IPS-18c (cell line): ENCODE results near the gene COQ10B.
"Not testable (repeated sequence)": the region's sequence is repeated elsewhere in the genome, so short reads cannot be mapped to it uniquely, and the experiment has no call there.

ENCODE experiments used
- H3K4me3 ChIP-seq: 2 replicates; pipeline ENCODE4 v1.7.0; 2013; ENCODE audit warnings: low read depth, mild to moderate bottlenecking, low read length, moderate library complexity; ENCODE audit not compliant: insufficient read depth
- H3K9me3 ChIP-seq: one replicate; pipeline ENCODE4 v1.6.1; 2013; ENCODE audit warnings: mild to moderate bottlenecking, low read length, moderate library complexity; ENCODE audit not compliant: control insufficient read depth, insufficient read depth

The COQ10B gene

DNA sequence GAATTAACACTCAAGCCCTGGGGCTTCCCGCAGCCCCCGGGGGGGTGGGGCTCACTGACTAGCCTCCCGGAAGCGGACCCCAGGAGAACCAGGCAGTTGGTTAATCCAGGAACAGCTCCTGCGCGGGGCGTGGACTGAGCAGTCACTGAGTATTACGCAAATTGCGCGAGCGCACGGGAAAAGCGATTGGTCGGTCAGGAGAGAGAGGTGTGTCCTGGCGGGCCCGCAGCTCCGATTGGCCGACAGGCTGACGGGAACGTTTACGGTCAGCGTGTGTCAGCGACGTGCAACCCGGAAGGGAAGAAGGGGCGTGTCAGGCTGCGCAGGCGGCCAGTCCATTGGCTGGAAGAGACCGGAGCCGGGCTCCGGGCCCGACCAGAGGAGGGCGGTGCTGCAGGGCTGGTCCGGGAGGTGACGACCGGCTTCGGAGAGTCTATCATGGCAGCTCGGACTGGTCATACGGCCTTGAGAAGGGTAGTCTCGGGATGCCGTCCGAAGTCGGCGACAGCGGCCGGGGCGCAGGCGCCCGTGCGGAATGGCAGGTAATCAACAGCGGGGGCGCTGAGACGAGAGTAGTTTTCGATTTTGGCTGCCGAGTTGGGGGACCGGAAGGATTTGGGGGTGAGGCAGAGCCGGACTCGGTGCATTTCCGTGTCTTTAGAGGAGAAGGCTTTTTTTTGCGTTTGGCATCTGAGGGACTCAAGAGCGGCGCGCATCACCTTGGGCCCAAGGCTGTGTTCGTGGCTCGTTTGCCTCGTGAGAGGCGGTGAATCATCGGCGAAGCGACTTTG, at the start of gene COQ10B:
Gene COQ10B, plus strand, starts transcription at position 430 of the 791 bp plus-strand sequence. Its CDS starts 9 bp downstream, at position 439.
- H3K4me3 ChIP-seq, result peak within 1 kb of the TSS; percentile 100
- H3K9me3 ChIP-seq, result no peaks in the 10 kb centered on the region

DNA sequence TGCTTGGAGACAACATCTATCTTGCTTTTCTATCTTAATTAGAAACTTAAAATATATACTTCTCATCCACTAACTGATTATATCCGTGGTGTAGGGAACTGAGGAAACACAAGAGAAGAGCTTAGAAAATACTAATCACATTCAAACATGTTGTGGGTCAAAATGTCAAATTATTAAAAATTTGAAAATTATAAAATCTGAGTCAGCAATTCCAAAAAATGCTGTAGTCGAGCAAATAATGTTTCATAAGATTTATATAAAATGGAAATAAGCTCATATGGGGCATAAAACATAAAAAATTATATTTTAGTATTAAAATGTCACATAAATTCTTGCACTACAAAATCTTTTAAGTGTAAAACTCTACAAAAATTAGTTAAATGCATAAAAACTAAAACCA, 47.8 kb upstream of the COQ10B start:
- no peak overlapping the region for H3K4me3 ChIP-seq

DNA sequence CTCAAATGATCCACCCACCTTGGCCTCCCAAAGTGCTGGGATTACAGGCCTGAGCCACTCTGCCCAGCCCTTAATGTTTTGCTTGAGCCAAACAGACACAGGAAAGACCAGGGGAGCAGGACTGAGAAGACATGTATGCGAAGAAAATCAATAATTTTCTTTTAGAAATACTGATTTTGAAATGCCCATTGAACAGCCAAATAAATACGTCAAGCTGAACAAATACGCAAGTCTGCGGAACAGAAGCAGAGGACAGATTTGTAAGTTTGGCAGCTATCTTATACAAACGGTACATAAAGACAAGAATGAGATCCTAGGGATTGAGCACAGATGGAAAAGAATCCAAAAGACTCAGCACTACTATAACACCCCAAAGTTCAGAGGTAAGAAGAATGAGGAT, 39.3 kb upstream of the COQ10B start:
- H3K4me3 ChIP-seq, result no peak overlapping the region
- no peaks in the 10 kb centered on the region for H3K9me3 ChIP-seq

More for the DNA sequence above, 47.8 kb upstream of the COQ10B start:
- no peaks in the 10 kb centered on the region for H3K9me3 ChIP-seq

DNA sequence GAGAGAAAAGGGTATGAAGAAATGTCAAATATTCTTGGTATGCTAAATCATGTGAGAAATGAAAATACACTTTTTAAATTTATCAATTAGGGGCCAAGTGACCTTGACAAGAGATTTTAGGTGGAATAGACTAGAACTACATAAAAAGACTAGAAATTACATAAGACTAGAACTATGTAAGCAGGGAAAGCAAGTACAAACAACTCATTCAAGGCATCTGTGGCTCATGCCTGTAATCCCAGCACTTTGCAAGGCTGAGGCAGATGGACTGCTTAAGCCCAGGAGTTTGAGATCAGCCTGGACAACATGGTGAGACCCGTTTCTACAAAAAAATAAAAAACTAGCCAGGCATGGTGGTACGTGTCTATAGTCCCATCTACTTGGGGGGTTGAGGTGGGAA, 38.8 kb upstream of the COQ10B start:
- H3K4me3 ChIP-seq, result no peak overlapping the region
- H3K9me3 ChIP-seq, result no peaks in the 10 kb centered on the region

DNA sequence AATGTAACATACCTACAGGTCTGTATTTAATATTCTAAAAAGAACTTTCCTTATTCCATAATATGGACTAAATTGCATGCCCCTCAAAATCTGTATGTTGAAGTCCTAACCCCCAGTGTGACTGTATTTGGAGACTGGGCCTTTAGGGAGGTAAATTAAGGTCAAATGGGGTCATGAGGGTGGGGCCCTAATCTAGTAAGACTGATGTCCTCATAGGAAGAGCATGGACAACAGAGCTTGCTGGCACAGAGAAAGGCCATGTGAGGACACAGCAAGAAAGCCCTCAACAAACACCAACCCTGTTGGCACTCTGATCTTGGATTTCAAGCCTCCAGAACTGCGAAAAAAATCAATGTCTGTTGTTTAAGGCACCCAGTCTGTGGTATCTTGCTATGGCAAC, 37.1 kb upstream of the COQ10B start:
- no peak overlapping the region for H3K4me3 ChIP-seq
- H3K9me3 ChIP-seq, result no peaks in the 10 kb centered on the region

DNA sequence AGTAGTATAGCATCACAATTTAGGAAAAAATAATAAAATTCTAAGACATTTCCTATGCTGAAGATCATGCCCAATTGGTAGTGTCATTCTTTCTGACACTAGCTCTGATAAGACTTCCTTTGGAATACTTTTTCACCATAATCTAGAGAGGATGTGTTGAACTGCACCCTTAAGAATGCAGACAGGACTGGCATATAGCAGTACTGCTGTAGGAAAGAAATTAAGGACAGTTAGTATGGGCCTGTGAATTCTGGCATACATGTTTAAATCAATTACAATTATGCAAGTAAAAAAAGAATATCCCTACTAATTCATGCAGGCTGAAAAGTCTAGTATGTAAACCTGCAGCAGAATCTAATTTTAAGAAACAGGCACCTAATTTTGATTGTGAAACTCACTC, 33.9 kb upstream of the COQ10B start:
- Histone ChIP-seq H3K9me3 (no peaks in the 10 kb centered on the region), H3K4me3 (no peak overlapping the region)

DNA sequence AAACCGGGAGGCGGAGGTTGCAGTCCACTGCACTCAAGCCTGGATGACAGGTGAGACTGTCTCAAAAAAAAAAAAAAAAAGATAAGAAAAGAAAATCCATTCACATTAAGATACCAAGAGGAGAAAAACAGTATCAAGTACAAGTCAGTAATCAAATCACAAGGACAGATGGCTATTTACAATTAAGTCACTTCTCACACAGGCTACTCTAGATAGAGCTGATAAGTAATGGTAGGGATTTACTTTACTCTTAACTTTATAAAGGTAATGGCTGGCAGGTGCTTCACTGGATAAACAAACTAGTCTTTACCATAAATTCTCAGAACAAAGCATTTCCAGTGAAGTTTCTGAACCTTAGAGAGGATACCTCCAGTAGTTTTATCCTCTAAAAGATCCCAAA, 30.0 kb upstream of the COQ10B start:
- Histone ChIP-seq H3K4me3 (no peak overlapping the region), H3K9me3 (no peaks in the 10 kb centered on the region)

DNA sequence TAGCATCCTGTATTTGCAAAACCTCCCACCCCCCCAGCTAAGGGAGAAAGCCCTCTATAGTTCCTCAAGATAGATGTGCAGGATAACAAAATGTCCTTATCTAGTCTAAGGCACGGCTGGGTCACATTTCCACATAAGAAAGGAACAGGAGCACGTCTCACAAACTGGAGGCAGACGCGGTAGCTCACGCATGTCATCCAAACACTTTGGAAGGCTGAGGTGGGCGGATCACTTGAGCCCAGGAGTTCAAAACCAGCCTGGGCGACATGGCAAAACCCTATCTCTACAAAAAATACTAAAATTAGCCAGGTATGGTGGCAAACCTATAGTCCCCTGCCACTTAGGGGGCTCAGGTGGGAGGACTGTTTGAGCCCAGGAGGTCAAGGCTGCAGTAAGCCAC, 27.8 kb upstream of the COQ10B start:
- Histone ChIP-seq H3K9me3 (no peaks in the 10 kb centered on the region), H3K4me3 (no peak overlapping the region)

DNA sequence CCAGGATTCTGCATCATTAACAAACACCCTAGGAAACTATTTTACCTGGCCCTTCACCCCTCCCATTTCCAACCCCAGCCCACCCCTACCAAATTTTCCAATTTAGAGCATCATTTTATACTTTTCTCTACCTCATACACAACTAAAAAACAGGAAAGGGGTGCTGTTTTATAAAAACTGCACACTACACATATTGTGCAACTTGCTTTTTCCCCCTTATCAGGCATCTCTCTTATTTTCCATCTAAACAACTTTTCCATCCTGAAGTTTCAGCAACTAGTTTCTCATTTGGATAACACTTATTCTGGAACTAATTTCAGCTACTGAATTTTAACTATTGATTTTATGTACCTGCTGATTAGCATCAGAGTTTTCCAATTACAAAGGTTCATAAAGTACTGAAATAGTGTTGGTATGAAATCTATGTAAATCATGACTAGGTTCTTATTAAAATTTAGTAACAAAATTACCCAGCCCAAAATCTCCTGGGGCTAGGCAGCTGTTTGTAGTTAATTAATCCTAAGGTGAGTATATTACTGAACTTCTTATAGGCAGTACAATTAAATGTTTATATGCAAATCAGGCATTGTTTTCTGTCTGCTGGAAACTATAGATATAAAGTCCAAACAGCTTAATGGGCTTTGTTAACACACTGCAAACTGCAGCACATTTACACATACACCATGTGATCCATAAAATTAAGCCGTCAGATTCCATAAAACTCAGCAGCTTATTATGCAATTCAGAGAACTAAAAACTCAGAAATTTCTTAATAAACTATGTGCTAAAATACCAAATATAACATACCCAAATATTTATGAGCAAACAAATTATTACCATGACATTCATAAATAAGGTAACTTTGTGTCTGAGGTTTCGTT, 26.4 kb upstream of the COQ10B start:
- no peaks in the 10 kb centered on the region for H3K9me3 ChIP-seq
- H3K4me3 ChIP-seq, result no peak overlapping the region

DNA sequence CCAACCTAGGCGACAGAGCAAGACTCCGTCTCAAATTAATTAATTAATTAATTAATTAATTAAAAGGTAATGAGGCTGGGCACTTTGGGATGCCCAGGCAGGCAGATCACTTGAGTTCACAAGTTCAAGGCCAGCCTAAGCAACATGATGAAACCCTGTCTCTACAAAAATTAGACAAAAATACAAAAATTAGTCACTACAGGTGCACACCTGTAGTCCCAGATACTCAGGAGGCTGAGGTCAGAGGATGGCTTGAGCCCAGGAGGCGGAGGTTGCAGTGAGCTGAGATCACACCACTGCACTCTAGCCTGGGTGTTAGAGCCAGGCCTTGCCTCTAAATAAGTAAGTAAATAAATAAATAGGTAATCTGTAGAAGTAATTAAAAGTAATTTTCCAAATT, 25.4 kb upstream of the COQ10B start:
- no peaks in the 10 kb centered on the region for H3K9me3 ChIP-seq
- no peak overlapping the region for H3K4me3 ChIP-seq

DNA sequence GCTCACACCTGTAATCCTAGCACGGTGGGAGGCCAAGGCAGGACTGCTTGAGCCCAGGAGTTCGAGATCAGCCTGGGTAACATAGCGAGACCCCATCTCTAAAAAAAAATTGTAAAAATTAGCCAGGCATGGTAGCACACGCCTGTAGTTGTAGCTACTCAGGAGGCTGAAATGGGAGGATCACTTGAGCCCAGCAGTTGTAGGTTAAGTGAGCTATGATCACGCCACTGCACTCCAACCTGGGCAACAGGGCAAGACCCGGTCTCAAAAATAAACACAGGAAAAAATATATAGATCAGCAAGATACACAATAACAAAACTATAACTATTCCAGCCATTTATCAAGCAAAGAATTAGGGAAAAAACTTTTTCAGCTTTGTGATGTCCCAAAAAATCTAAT, 21.5 kb upstream of the COQ10B start:
- no peak overlapping the region for H3K4me3 ChIP-seq
- H3K9me3 ChIP-seq, result no peaks in the 10 kb centered on the region

DNA sequence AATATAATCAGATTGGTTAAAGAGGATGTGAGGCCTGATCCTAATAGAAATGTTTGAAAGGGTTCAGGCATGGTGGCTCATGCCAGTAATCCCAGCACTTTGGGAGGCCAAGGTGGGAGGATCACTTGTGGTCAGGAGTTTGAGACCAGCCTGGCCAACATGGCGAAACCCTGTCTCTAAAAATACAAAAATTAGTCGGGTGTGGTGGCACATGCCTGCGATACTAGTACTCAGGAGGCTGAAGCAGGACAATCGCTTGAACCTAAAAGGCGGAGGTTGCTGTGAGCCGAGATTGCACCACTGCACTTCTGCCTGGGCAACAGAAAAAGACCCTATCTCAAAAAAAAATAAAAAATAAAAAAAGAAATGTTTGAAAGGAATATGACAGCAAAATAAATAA, 20.8 kb upstream of the COQ10B start:
- not testable (repeated sequence) for H3K9me3 ChIP-seq, H3K4me3 ChIP-seq

DNA sequence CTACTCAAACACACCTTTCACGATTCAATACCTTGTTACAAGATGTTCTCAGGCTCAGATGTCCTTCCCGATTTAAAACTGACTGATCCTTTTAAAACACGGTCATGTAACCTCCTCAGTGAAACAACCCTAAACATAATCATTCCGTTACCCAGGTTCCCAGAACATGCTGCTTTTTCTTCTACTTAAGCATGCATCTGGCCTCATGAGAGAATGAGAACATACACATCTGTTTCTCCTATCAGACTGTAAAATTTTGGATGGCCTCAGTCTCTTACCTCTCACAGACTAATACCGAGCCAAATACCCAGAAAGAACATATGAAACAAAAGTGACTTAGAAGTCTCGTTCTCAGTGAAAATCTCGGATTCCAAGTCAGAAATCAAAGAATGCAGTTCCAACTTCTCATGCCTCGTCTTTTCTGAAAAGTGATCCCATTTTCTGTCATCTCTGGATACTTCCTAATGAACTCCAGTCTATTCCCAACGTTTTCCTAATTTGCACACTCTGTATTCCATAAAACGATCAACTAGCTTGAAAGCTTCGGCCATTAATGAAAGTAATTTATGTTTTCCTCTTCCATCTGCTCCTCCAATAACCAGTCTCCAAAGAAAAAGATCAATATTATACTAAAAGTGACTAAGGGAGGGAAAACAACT, 19.4 kb upstream of the COQ10B start:
- no peaks in the 10 kb centered on the region for H3K9me3 ChIP-seq
- peak overlapping the region; percentile 86 for H3K4me3 ChIP-seq

DNA sequence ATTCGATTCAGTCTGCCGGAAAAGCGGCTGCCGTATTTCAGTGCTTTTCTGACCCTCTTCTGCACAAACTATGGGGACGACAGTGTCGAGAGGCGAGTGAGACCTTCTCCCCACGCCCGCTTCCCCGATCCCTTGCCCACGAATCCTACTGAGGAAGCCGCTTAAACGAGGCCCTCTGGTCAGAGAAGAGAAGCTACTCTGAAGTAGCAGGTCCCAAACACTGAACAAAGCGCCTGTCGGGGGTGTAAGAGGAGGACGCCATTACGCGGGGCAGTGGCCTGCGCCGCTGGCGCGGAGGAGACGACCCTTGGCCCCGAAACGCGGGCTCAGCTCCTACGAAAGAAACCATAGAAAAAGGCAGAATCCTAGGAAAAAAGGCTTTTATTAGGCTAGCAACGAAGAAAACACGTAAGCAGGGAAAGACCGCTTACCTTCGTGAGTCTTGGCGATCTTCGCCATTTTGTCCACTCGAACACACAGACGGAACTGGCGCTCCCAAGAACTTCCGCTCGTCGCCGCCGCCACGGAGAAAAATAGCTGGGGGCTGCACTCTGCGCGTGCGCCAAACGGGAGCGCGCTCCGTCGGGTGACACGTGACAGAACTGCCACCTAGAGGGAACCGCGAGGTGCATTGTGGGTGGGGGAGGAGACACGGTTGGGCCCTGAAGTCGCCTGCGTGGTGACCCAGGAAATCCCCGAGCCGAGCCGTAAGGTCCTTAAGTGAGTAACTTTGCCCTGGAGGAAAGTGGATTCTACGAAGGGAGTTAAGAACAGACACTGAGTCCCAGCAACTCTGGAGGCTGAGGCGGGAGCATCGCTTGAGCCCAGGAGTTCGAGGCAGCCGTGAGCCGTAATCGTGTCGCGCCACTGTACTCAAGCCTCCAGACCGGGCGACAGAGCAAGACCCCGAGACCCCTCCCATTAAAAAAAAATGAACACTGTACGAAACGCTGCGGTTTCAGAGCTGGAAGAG, 18.5 kb upstream of the COQ10B start, which contains the start of gene SF3B1:
Gene SF3B1, minus strand, starts transcription at position 488 of the 973 bp plus-strand sequence. Its CDS starts 29 bp downstream, at position 459.
- H3K4me3 ChIP-seq, result peak within 1 kb of the TSS; percentile 86
- no peaks in the 10 kb centered on the region for H3K9me3 ChIP-seq

DNA sequence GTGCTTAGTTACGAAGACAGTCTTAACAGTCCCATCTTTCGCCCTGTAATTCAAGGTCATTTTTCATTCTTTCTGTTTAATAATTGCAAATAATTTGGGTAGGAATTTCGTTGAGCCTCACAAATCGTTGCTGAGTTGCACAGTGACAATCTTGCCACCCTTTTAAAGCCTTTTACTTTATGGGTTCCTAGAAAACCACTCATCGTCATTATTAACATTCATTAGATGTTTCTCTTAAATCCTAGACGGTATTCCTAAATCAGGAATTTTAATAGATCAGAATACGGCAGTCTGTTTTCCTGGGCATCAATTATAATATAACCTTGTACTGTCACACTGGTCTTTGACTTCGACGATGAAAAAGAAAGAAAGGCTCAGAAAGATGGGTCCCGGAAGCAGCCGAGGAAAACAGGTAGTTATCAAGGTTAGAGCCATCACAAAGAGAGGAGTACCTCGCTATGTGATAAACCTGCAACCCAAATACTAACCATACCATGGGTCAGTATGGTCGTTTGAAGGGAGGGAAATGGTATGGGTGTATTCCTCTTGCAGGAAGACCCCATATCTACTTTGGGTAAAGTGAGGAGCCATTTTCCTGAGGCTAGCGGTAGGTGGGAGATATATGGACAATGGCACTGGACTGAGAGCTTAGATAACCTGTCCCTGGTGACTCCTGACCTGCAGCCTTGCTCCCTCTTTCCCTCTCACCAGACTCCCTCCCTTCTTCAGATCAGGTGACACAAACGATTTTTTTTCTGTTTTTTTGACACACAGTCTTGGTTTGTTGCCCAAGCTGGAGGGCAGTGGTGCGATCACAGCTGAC, 17.5 kb upstream of the COQ10B start:
- no peaks in the 10 kb centered on the region for H3K9me3 ChIP-seq
- H3K4me3 ChIP-seq, result peak overlapping the region; percentile 86

DNA sequence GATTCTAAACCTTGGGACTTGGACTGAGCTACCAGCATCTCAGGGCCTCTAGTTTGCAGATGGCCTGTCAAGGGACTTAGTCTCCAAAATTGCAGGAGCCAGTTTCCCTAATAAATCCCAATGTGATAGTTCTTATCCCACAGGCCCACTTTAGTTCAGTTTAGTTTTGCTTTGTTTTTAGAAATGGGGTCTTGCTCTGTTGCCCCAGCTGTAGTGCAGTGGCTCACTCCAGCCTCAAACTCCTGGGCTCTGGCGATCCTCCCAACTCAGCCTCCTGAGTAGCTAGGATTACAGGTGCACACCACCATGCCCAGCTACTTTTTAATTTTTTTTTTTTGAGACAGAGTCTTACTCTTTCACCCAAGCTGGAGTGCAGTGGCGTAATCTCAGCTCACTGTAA, 16.0 kb upstream of the COQ10B start:
- Histone ChIP-seq H3K9me3 (no peaks in the 10 kb centered on the region), H3K4me3 (no peak overlapping the region)
